DMS 273 (cell line): ENCODE measurements around the gene RPL36.
"Not testable (repeated sequence)": the region's sequence is repeated elsewhere in the genome, so short reads cannot be mapped to it uniquely, and the experiment has no call there.

Source experiments
- DNase-seq: peaks from one replicate; lab custom pipeline; 2025; ENCODE audit not compliant: unreplicated experiment; lab: John Stamatoyannopoulos, UW

The RPL36 gene

GRCh38 chr19:5703819-5704818 is 14.0 kb downstream of the RPL36 start:
- DNase-seq, result no peak

DNA sequence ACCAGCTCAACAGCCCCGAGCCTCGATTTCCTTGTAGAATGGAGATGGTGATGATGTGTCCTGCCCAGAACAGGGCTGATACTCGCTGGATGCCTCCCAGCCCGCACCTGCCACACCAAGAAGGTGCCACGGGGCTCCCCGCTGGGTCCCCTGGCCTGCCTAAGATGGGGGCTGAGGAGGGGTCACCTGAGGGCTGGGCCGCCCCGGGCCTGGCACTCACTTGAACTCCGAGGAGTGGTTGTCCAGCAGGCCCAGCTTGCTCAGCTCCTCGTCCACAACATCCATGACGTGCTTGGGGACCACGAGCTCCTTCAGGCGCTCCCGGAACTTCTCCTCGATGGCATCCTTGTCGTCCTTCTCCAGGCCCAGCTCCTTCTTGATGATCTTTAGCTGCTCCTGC is 15.5 kb downstream of the RPL36 start:
- no peak for DNase-seq

GRCh38 chr19:5706876-5707573 is 16.9 kb downstream of the RPL36 start:
- no peak for DNase-seq

GRCh38 chr19:5707576-5708575 is 17.8 kb downstream of the RPL36 start:
- DNase-seq, result no peak

- no peak for DNase-seq
Measured at GRCh38 chr19:5711025-5711424, 20.9 kb downstream of the RPL36 start.

DNA sequence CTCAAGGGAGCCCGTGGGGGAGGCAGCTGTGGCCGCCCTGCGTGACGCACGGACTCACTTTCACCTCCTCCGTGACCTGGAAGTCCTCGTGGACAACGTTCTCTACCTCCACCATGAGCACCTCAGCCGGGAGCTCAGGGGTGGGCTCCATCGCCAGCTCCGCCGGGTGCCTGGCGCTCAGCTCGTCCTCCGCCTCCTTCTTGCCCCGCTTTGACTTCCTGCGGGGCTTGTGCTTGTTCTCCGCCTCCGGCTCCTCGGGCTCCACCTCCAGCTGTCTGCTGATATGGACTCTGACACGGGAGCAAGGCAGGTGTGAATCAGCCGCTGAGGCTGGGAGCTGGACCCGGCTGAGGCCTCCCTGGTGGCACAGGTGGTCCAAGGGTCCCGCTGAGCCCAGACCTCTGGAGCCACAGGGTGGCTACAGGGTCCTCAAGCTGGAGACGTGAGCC is 21.6 kb downstream of the RPL36 start:
- no peak for DNase-seq

DNA sequence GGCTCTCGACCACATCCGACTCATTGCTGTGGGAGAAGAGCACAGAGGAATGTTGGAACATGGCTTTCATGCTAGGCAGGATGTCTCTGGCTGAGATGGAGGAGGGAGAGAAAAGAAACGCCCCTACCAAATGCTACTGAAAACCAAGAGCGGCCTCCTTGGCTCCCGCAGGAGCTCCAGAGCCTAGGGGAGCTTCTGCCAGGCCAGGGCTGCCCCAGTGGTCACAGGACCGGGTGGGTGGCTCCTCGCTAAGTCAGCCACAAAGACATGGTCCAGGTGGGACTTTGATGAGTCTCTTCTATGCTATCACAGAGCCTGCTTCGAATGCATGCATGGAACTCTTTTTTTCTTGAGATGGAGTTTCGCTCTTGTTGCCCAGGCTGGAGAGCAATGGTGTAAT is 23.1 kb downstream of the RPL36 start:
- no peak for DNase-seq

GRCh38 chr19:5714816-5715215 is 24.7 kb downstream of the RPL36 start:
- DNase-seq, result no peak

GRCh38 chr19:5717215-5717935 is 27.3 kb downstream of the RPL36 start:
- no peak for DNase-seq

DNA sequence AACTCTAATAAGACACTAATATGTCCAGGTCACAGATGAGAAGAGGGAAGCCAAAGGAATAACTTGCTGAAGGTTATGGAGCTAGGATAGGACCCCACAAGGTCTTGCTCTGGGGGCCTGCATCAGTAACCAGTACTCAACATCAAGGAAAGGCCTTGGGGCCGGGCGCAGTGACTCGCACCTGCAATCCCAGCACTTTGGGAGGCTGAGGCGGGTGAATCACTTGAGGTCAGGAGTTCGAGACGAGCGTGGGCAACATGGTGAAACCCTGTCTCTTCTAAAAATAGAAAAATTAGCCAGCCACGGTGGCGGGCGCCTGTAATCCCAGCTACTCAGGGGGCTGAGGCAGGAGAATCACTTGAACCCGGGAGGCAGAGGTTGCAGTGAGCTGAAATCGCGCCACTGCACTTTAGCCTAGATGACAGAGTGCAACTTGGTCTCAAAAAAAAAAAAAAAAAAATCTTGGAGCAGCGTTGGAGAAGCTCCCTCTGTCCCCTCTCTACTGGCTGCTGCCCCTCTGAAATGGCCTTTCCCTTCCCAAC is 28.0 kb downstream of the RPL36 start:
- DNase-seq, result no peak

GRCh38 chr19:5718579-5719273 is 28.6 kb downstream of the RPL36 start:
- DNase-seq, result peak; percentile 77

- DNase-seq, result peak; percentile 68
Measured at GRCh38 chr19:5719274-5719960, 29.3 kb downstream of the RPL36 start.

GRCh38 chr19:5719961-5720790 is 30.1 kb downstream of the RPL36 start, which contains the start of the genes CATSPERD and LONP1:
Gene CATSPERD (plus strand): TSS chr19:5720637. CDS start chr19:5720738, 101 bp downstream.
Gene LONP1 (minus strand): TSS chr19:5720146. CDS start chr19:5720132, 14 bp downstream.
- DNase-seq, result peak; percentile 100

GRCh38 chr19:5727453-5728050 is 37.5 kb downstream of the RPL36 start:
- no peak for DNase-seq

DNA sequence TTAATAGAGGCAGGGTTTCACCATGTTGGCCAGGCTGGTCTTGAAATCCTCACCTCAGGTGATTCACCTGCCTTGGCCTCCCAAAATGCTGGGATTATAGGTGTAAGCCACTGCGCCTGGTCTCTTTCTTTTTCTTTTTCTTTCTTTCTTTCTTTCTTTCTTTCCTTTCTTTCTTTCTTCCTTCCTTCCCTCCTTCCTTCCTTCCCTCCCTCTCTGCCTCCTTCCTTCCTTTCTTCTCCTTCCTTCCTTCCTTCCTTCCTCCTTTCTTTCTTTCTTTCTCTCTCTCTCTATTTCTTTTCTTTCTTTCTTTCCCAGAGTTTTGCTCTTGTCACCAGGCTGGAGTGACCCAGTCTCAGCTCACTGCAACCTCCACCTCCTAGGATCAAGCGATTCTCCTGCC is 43.1 kb downstream of the RPL36 start:
- not testable (repeated sequence) for DNase-seq

- no peak for DNase-seq
Measured at GRCh38 chr19:5738423-5738822, 48.3 kb downstream of the RPL36 start.
